Prostate gland (tissue), 2 donors: Measurements from ENCODE around the gene LCN10. TPM values are rescaled to one million over a fixed set of nuclear protein-coding genes. Genes with fewer than 3 reads are reported as not detected.

Experiments used
- DNase-seq: peaks from one replicate; pipeline ENCODE4 v3.0.0-alpha.2; 2019; ENCODE audit warnings: low spot score
- H3K27ac ChIP-seq, 2 donors: fragments of 200-600 bp; sonication (generic); 2 replicates each; pipeline ENCODE4 v1.5.1; 2017 to 2019
- H3K27me3 ChIP-seq: fragments of 200-600 bp; sonication (generic); replicated peaks from 2 replicates; pipeline ENCODE4 v1.5.1; 2019; ENCODE audit not compliant: insufficient read depth
- H3K36me3 ChIP-seq, 2 donors: fragments of 200-600 bp; sonication (generic); 1 replicate in 1 of 2; 2 replicates in 1 of 2; pipeline versions ENCODE4 v1.5.1 to v1.8.1; 2017 to 2019
- H3K4me1 ChIP-seq: fragments of 200-600 bp; sonication (generic); replicated peaks from 2 replicates; pipeline ENCODE4 v1.5.1; 2019
- H3K4me3 ChIP-seq, 2 donors: fragments of 200-600 bp; sonication (generic); 2 replicates each; pipeline ENCODE4 v1.5.1; 2017 to 2019
- H3K9me3 ChIP-seq: fragments of 200-600 bp; sonication (generic); 2 replicates; pipeline ENCODE4 v1.5.1; 2017
- POLR2A ChIP-seq: fragments of 450-650 bp; IDR thresholded peaks from one replicate; pipeline ENCODE4 v1.6.1; 2016; ENCODE audit warnings: antibody characterized with exemption, mild to moderate bottlenecking
- POLR2AphosphoS5 ChIP-seq: sonication (generic); formaldehyde crosslinking; IDR thresholded peaks from one replicate; pipeline ENCODE4 v1.6.1; 2017; ENCODE audit warnings: antibody characterized with exemption
- WGBS: methylation state at CpG from one replicate; pipeline ENCODE4 v1.1.5; 2018; 5-methylcytosine and 5-hydroxymethylcytosine counted together
- intact Hi-C: fragments of 100-400 bp; cut with DNase I; formaldehyde crosslinking; loops from one replicate; pipeline ENCODE4 v1.14.2; 2022
- total RNA-seq, 2 donors: library from RNA; depleted of rRNA; stranded (reverse); fragments of >200 nt; gene quantifications; one replicate each; pipeline ENCODE4 v1.1.0, GENCODE V29; 2016
- TF ChIP-seq, protein P1 (sequence below), 4 experiments: fragments of 200-600 bp in 2 of 4; fragments of 450-650 bp in 2 of 4; sonication (generic) in 2 of 4; IDR thresholded peaks; 1 replicate in 3 of 4; 2 replicates in 1 of 4; pipeline ENCODE4 v1.5.1; 2016 to 2019; ENCODE audit warnings: antibody characterized with exemption in 4 of 4, mild to moderate bottlenecking in 2 of 4, moderate library complexity in 2 of 4

LCN10 gene
- total RNA-seq, 2 donors from 2014 or later = 3.9 to 14.8 TPM

DNA sequence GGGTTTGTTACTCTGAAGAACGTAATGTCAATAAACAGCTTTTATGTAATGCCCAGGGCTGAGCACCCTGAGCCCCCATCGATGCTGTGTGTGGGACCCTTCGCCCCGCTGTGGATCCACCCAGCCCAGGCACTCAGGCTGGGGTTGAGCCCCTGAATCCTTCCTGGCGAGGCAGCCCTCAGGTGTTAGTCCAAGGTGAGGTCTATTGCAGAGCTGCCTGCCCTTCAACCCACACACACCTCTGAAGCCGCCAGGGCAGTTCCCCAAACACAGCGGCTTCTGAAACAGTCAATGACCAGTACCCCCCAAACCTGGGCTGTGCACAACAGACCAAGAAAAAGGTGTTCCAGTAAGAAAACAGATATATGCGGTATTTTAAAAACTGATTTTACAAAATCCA lies 18.8 kb downstream of the LCN10 start:
- Histone ChIP-seq H3K27me3 (no peaks in the 10 kb centered on the region), H3K27ac (no peak overlapping the region), H3K4me1 (peaks cover 12% of the 10 kb centered on the region), H3K4me3 (no peak overlapping the region), H3K36me3 (peaks cover 0 to 5% of the 10 kb centered on the region in 2 donors), H3K9me3 (no peaks in the 10 kb centered on the region)
- intact Hi-C loops = loop anchor here (10.0 kb wide), 1 partner anchor 121 kb away; the partner anchor contains the start of genes AJM1 and PHPT1
- TF ChIP-seq, protein P1, sequence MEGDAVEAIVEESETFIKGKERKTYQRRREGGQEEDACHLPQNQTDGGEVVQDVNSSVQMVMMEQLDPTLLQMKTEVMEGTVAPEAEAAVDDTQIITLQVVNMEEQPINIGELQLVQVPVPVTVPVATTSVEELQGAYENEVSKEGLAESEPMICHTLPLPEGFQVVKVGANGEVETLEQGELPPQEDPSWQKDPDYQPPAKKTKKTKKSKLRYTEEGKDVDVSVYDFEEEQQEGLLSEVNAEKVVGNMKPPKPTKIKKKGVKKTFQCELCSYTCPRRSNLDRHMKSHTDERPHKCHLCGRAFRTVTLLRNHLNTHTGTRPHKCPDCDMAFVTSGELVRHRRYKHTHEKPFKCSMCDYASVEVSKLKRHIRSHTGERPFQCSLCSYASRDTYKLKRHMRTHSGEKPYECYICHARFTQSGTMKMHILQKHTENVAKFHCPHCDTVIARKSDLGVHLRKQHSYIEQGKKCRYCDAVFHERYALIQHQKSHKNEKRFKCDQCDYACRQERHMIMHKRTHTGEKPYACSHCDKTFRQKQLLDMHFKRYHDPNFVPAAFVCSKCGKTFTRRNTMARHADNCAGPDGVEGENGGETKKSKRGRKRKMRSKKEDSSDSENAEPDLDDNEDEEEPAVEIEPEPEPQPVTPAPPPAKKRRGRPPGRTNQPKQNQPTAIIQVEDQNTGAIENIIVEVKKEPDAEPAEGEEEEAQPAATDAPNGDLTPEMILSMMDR (IDR thresholded peaks at IDR 0.05) = no peak
- TF ChIP-seq POLR2A (no peak), POLR2AphosphoS5 (no peak)
- 94% methylated on average over 8 of the region's 8 CpGs for WGBS
- no peak for DNase-seq

DNA sequence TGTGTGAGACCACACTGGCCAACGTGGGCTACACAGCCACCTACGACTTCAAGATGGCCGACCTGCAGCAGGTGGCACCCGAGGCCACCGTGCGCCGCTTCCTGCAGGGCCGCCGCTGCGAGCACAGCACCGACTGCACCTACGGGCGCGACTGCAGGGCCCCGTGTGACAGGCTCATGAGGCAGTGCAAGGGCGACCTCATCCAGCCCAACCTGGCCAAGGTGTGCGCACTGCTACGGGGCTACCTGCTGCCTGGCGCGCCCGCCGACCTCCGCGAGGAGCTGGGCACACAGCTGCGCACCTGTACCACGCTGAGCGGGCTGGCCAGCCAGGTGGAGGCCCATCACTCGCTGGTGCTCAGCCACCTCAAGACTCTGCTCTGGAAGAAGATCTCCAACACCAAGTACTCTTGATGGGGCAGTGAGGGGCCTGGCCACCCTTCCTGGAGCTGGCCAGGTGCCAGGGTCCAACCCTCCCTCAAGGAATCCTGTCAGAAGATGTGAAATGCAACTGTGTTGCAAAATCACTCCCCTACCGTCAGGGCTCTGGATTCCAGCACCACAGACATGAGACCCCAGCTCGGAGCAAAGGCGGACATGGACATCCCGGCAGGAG lies 19.3 kb downstream of the LCN10 start:
- Histone ChIP-seq H3K36me3 (peaks cover 0 to 5% of the 10 kb centered on the region in 2 donors), H3K27ac (no peak overlapping the region), H3K4me1 (peaks cover 7% of the 10 kb centered on the region), H3K9me3 (no peaks in the 10 kb centered on the region), H3K4me3 (no peak overlapping the region), H3K27me3 (no peaks in the 10 kb centered on the region)
- 91% methylated on average over 23 of the region's 32 CpGs for WGBS
- intact Hi-C loops = loop anchor here (10.0 kb wide), 1 partner anchor 121 kb away; the partner anchor contains the start of genes AJM1 and PHPT1
- DNase-seq = no peak
- TF ChIP-seq, protein P1 (IDR thresholded peaks at IDR 0.05) = no peak
- TF ChIP-seq POLR2A (no peak), POLR2AphosphoS5 (no peak)

DNA sequence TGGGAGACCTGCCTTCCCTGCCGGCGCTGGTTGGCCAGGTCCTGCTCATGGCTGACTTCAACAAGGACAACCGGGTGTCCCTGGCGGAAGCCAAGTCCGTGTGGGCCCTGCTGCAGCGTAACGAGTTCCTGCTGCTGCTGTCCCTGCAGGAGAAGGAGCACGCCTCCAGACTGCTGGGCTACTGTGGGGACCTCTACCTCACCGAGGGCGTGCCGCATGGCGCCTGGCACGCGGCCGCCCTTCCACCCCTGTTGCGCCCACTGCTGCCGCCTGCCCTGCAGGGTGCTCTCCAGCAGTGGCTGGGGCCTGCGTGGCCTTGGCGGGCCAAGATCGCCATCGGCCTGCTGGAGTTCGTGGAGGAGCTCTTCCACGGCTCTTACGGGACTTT lies 19.8 kb downstream of the LCN10 start:
- H3K36me3 ChIP-seq = peaks cover 0 to 5% of the 10 kb centered on the region in 2 donors
- 86% methylated on average over 20 of the region's 24 CpGs for WGBS

DNA sequence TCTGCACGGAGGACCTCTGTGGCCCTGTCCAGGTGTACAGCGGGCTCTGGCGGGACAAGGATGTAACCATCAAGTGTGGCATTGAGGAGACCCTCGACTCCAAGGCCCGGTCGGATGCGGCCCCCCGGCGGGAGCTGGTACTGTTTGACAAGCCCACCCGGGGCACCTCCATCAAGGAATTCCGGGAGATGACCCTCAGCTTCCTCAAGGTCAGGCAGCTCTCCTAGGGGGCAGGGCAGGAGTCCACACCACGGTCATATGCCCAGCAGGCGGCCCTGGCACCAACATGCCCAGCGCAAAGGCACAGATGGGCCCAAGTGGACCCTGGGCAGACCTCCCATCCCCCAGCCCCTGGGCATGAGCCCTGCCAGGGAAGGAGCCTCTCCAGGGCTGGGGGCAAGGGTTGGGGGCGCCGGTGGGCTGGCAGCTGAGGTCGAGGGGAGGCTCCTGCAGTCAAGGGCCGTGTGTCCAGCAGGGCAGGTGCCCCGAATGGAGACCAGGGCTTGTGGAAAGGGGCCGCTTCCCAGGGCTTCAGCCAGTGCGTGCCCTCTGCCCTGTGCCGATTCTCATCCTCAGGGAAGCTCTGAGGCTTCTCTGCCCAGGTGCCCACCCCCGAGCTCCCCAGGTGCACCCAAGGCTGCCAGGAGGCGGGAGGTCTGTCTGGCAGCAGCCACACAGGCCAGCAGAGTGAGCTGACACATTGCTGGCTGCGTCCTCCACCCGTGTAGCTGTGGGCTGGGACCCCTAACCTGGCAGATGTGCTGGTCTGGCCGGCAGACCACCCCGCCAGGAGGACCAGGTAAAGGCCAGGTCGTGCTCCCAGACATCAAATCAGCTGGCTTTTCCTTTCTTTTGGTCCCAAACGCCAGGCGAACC lies 20.4 kb downstream of the LCN10 start:
- no peak for TF ChIP-seq POLR2A
- TF ChIP-seq, protein P1 (IDR thresholded peaks at IDR 0.05) = no peak
- TF ChIP-seq POLR2AphosphoS5 = no peak
- peaks cover 7% of the 10 kb centered on the region for H3K4me1 ChIP-seq
- peaks cover 0 to 5% of the 10 kb centered on the region in 2 donors for H3K36me3 ChIP-seq
- intact Hi-C loops = loop anchor here (10.0 kb wide), 1 partner anchor 122 kb away; the partner anchor contains the start of genes AJM1 and PHPT1
- no peak overlapping the region for H3K4me3 ChIP-seq
- no peak for DNase-seq
- no peaks in the 10 kb centered on the region for H3K27me3 ChIP-seq
- no peaks in the 10 kb centered on the region for H3K9me3 ChIP-seq
- no peak overlapping the region for H3K27ac ChIP-seq
- 74% methylated on average over 26 of the region's 31 CpGs for WGBS

More for the DNA sequence above, 19.8 kb downstream of the LCN10 start:
- no peak for DNase-seq
- Histone ChIP-seq H3K27ac (no peak overlapping the region), H3K27me3 (no peaks in the 10 kb centered on the region), H3K4me1 (peaks cover 7% of the 10 kb centered on the region), H3K9me3 (no peaks in the 10 kb centered on the region), H3K4me3 (no peak overlapping the region)
- intact Hi-C loops = loop anchor here (10.0 kb wide), 1 partner anchor 122 kb away; the partner anchor contains the start of genes AJM1 and PHPT1
- TF ChIP-seq, protein P1 (IDR thresholded peaks at IDR 0.05) = no peak
- no peak for TF ChIP-seq POLR2A
